ENCODE results near the gene CCDC18.

DNA sequence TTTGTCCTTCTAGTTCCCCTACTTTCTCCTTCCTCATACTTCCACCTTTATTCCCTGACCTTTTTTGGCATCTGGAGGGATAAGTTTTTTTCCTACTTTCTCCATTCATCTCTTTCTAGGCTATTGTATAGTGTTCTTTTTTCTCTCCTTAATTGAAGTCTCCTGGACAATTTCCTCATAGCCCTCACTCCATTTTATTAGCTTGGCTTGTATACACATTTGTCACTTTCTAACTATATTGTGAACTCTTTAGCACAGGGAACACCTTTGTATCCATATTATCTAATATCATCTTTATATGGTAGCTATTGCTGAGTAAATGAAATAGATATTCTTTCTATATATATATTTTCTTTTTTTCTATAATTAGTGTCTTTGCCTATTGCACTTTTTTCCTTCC is 47.9 kb upstream of the CCDC18 start:
- TF ChIP-seq, protein P1, sequence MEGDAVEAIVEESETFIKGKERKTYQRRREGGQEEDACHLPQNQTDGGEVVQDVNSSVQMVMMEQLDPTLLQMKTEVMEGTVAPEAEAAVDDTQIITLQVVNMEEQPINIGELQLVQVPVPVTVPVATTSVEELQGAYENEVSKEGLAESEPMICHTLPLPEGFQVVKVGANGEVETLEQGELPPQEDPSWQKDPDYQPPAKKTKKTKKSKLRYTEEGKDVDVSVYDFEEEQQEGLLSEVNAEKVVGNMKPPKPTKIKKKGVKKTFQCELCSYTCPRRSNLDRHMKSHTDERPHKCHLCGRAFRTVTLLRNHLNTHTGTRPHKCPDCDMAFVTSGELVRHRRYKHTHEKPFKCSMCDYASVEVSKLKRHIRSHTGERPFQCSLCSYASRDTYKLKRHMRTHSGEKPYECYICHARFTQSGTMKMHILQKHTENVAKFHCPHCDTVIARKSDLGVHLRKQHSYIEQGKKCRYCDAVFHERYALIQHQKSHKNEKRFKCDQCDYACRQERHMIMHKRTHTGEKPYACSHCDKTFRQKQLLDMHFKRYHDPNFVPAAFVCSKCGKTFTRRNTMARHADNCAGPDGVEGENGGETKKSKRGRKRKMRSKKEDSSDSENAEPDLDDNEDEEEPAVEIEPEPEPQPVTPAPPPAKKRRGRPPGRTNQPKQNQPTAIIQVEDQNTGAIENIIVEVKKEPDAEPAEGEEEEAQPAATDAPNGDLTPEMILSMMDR (IDR thresholded peaks at IDR 0.05 in 4 of 5, conservative IDR thresholded peaks at IDR 0.05 in 1 of 5), result no peak
- no peak for TF ChIP-seq POLR2A (IDR thresholded peaks at IDR 0.05)
